BLaER1 treated with 17β-estradiol and CSF1 and Interleukin-3, amounts not matched to agents 10 nM and 100 nM (cell line): ENCODE data around the gene RAB20.

Experiments used
- H3K27ac ChIP-seq, 11 experiments: shearing (Covaris generic); formaldehyde crosslinking; 2 replicates each; pipeline ENCODE4 v1.8.1; 2022
- H3K27me3 ChIP-seq, 11 experiments: shearing (Covaris generic); formaldehyde crosslinking; 2 replicates each; pipeline ENCODE4 v1.8.1; 2022
- H3K36me3 ChIP-seq, 11 experiments: shearing (Covaris generic); formaldehyde crosslinking; 2 replicates each; pipeline ENCODE4 v1.8.1; 2022
- H3K4me1 ChIP-seq, 10 experiments: shearing (Covaris generic); formaldehyde crosslinking; 2 replicates each; pipeline ENCODE4 v1.8.1; 2022
- H3K4me2 ChIP-seq, 11 experiments: shearing (Covaris generic); formaldehyde crosslinking; 2 replicates each; pipeline ENCODE4 v1.8.1; 2022
- H3K4me3 ChIP-seq, 10 experiments: shearing (Covaris generic); formaldehyde crosslinking; 2 replicates each; pipeline ENCODE4 v1.8.1; 2022
- H3K9ac ChIP-seq, 11 experiments: shearing (Covaris generic); formaldehyde crosslinking; 2 replicates each; pipeline ENCODE4 v1.8.1; 2022
- H3K9me3 ChIP-seq, 11 experiments: shearing (Covaris generic); formaldehyde crosslinking; replicated peaks in 1 of 11; 2 replicates each; pipeline ENCODE4 v1.8.1; 2022
- H4K20me1 ChIP-seq, 11 experiments: shearing (Covaris generic); formaldehyde crosslinking; 2 replicates each; pipeline ENCODE4 v1.8.1; 2022
- Cebpa-rat ChIP-seq, 11 experiments: shearing (Covaris generic); IDR thresholded peaks; 2 replicates each; pipeline ENCODE4 v1.8.1; 2022

Gene RAB20

DNA sequence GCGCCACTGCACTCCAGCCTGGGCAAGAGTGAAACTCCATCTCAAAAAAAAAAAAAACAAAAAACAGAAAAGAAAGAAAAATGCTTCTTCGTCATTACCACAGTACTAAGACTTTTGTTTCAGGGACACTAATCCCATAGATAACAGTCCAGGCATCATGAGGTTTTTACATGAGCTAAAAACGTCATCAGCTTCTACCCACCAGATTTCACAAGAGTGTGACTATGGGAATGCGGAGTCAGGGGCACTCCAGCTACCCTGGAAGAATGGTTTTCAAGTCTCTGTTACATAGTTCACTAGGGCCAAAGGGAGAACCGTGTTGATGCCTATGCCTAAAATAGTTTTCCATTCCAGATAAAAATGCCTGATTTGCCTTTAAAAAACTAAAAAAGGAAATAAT is 33.2 kb downstream of the RAB20 start:
- peak overlapping the region; percentile 41 to 96 (median 93); a peak in 21 of 22 replicates for H3K27ac ChIP-seq
- peaks cover 0 to 52% (median 0%) of the 10 kb centered on the region in 11 experiments; a peak in 6 of 22 replicates for H4K20me1 ChIP-seq

GRCh38 chr13:110525328-110526319 is 35.9 kb downstream of the RAB20 start:
- peak overlapping the region; percentile 86 to 96 (median 93) for H3K27ac ChIP-seq
- H3K9me3 ChIP-seq: peaks cover 0 to under 1% (median 0%) of the 10 kb centered on the region in 11 experiments; a peak in 1 of 22 replicates
- H3K4me1 ChIP-seq: peaks cover 94 to 96% (median 95%) of the 10 kb centered on the region in 10 experiments
- peaks cover 0 to 45% (median 14%) of the 10 kb centered on the region in 11 experiments; a peak in 13 of 22 replicates for H3K36me3 ChIP-seq
- peak overlapping the region; percentile 90 to 100 (median 97) for H3K4me2 ChIP-seq
- no peak for TF ChIP-seq Cebpa-rat (IDR thresholded peaks at IDR 0.05)
- H3K4me3 ChIP-seq: peak overlapping the region in 9 of 10 experiments; percentile 43 to 67 (median 57); a peak in 15 of 20 replicates
- no peaks in the 10 kb centered on the region for H3K27me3 ChIP-seq
- peaks cover 0 to 43% (median 0%) of the 10 kb centered on the region in 11 experiments; a peak in 6 of 22 replicates for H4K20me1 ChIP-seq
- H3K9ac ChIP-seq: peak overlapping the region; percentile 76 to 90 (median 81)

More for the DNA sequence above, 33.2 kb downstream of the RAB20 start:
- H3K9ac ChIP-seq: peak overlapping the region in 9 of 11 experiments; percentile 29 to 74 (median 42); a peak in 12 of 22 replicates
- H3K4me1 ChIP-seq: peaks cover 94 to 96% (median 95%) of the 10 kb centered on the region in 10 experiments
- no peak overlapping the region; a peak in 1 of 20 replicates for H3K4me3 ChIP-seq
- H3K9me3 ChIP-seq: peaks cover 0 to 9% (median 0%) of the 10 kb centered on the region in 11 experiments; a peak in 2 of 22 replicates
- no peaks in the 10 kb centered on the region for H3K27me3 ChIP-seq
- peak overlapping the region; percentile 90 to 100 (median 97) for H3K4me2 ChIP-seq
- H3K36me3 ChIP-seq: peaks cover 0 to 50% (median 7%) of the 10 kb centered on the region in 11 experiments; a peak in 14 of 22 replicates
- TF ChIP-seq Cebpa-rat (IDR thresholded peaks at IDR 0.05): 0 out of 22 replicates have a peak, but pooled peaks of 2 of the 11 experiments have one; percentile 14 to 18

DNA sequence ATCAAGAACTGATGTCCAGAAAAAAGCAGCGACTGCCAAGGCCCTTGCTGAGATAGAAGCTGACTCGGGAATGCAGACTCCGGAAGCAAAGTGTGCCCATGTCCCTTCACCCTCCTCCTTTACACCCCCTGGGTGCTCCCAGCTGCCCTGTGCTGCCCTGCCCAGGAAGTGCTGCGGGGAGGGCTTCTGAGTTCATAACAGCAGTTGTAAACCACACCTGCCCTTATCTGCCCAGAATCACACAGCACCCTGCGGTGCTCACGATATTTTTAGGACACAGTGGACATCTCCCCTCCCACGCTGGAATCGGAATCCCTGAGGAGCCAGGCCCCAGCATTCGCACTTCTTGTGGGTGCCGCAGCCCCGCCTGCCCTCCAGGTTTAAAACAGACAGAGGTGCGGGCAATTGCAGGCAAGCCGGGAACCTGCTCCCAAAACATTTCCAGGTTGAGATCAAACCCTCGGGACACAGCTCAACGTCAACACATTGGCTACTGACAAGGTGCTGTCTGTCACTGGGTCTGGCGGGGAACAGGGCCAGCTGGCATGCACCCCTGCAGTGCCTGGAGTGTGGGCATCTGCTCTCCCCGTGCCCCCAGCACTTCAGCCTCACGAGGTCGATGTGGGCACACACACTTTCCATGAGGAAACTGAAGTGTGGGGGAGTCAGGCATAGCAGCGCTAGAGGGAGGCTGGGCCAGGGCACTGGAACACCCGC is 36.8 kb downstream of the RAB20 start:
- H3K9ac ChIP-seq: peak overlapping the region; percentile 76 to 90 (median 81)
- peaks cover 0 to 53% (median 19%) of the 10 kb centered on the region in 11 experiments; a peak in 15 of 22 replicates for H3K36me3 ChIP-seq
- H3K27me3 ChIP-seq: no peaks in the 10 kb centered on the region
- H4K20me1 ChIP-seq: peaks cover 0 to 43% (median 0%) of the 10 kb centered on the region in 11 experiments; a peak in 6 of 22 replicates
- H3K4me2 ChIP-seq: peak overlapping the region; percentile 90 to 100 (median 97)
- H3K4me1 ChIP-seq: peaks cover 100% of the 10 kb centered on the region in 10 experiments
- peak overlapping the region; percentile 43 to 67 (median 56) for H3K4me3 ChIP-seq
- H3K9me3 ChIP-seq: no peaks in the 10 kb centered on the region
- H3K27ac ChIP-seq: peak overlapping the region; percentile 86 to 96 (median 93)
- TF ChIP-seq Cebpa-rat (IDR thresholded peaks at IDR 0.05): no peak

DNA sequence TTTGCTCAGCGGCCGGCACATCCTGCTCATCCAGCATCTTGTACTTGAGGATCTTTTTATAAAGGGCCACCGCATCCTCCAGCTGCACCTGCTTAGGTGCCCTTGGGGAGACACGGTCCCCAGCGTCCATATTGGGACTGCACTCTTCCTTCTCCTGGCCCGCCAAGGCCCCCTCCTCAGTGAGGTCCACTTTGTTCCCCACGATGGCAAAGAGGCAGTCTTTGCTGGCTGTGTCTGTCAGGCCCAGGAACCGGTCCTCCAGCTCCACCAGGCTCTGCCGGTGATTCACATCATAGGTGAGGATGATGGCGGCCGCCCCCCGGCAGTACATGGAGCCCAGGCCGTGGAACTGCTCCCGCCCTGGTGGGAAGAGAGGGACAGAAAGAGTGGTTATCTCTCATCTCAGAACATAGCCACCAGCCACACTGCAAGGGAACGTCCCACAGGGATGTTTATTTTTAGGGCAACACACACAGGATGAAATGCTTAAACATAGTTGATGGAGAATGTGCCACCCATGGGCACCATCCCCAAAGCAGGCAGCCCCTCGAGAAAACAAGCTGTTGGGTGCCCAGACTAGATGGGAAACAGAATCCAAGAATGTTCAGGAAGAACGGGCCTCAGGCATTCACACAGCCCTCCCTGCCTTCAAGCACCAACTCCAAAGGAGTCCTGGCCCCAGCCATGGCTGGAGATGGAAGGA is 37.5 kb downstream of the RAB20 start:
- Histone ChIP-seq H4K20me1 (peaks cover 0 to 36% (median 0%) of the 10 kb centered on the region in 11 experiments; a peak in 6 of 22 replicates), H3K4me3 (peak overlapping the region; percentile 43 to 67 (median 56)), H3K4me1 (peaks cover 100% of the 10 kb centered on the region in 10 experiments), H3K9ac (peak overlapping the region; percentile 76 to 90 (median 81)), H3K27ac (peak overlapping the region; percentile 86 to 96 (median 93)), H3K36me3 (peaks cover 0 to 56% (median 26%) of the 10 kb centered on the region in 11 experiments; a peak in 20 of 22 replicates), H3K4me2 (peak overlapping the region; percentile 90 to 100 (median 97)), H3K27me3 (no peaks in the 10 kb centered on the region), H3K9me3 (no peaks in the 10 kb centered on the region)
- TF ChIP-seq Cebpa-rat (IDR thresholded peaks at IDR 0.05): no peak

DNA sequence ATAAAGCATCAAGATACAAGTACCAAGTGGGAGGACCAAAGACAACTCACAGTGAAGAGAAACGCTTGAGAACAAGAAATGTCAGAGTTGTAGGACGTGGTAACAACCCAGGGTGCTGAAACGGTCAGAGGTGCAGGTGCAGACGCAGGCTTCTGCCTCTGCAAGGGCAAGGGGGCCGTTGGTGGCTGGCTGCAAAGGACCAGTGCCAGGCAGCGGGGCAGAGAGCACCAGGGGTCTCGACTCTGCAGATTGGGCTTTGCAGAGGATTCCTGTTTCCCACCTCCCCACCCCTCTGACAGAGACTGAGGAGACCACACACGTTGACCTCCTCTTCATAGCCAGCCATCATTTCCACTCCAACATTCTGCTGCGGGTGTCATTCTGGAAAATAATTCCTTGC is 38.3 kb downstream of the RAB20 start:
- H3K4me3 ChIP-seq: peak overlapping the region; percentile 43 to 67 (median 56)
- no peak for TF ChIP-seq Cebpa-rat (IDR thresholded peaks at IDR 0.05)
- peaks cover 0 to 35% (median 0%) of the 10 kb centered on the region in 11 experiments; a peak in 5 of 22 replicates for H4K20me1 ChIP-seq
- peaks cover 100% of the 10 kb centered on the region in 10 experiments for H3K4me1 ChIP-seq
- peak overlapping the region; percentile 90 to 100 (median 97) for H3K4me2 ChIP-seq
- peaks cover 0 to 64% (median 34%) of the 10 kb centered on the region in 11 experiments; a peak in 20 of 22 replicates for H3K36me3 ChIP-seq
- peak overlapping the region; percentile 76 to 90 (median 81); a peak in 21 of 22 replicates for H3K9ac ChIP-seq
- H3K27me3 ChIP-seq: no peaks in the 10 kb centered on the region
- H3K9me3 ChIP-seq: no peaks in the 10 kb centered on the region
- H3K27ac ChIP-seq: peak overlapping the region; percentile 86 to 96 (median 93); a peak in 21 of 22 replicates

DNA sequence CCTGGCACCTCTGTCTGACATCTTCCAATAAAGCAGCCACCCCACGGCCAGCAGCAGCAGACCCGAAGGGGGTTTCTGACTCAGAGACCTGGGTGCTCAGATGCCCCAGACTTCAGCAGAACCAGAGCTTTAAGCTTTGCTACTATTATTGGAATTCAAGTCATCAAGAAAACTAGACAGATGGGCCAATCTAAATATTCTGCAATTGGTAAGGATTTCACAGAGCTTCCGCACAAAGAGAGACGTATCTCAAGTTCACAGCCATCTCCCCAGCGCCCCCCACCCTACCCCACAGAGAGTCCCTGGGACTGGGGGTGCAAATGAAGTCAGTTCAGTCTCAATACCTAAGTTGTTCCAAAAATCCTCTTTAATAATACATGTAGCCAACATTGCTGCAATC is 38.8 kb downstream of the RAB20 start:
- H3K9ac ChIP-seq: peak overlapping the region; percentile 76 to 90 (median 81)
- H3K27me3 ChIP-seq: no peaks in the 10 kb centered on the region
- H3K9me3 ChIP-seq: no peaks in the 10 kb centered on the region
- peaks cover 0 to 34% (median 0%) of the 10 kb centered on the region in 11 experiments; a peak in 5 of 22 replicates for H4K20me1 ChIP-seq
- peaks cover 100% of the 10 kb centered on the region in 10 experiments for H3K4me1 ChIP-seq
- H3K36me3 ChIP-seq: peaks cover 0 to 67% (median 34%) of the 10 kb centered on the region in 11 experiments; a peak in 20 of 22 replicates
- peak overlapping the region; percentile 90 to 100 (median 97) for H3K4me2 ChIP-seq
- no peak for TF ChIP-seq Cebpa-rat (IDR thresholded peaks at IDR 0.05)
- H3K27ac ChIP-seq: peak overlapping the region; percentile 86 to 96 (median 93)
- H3K4me3 ChIP-seq: peak overlapping the region; percentile 43 to 67 (median 56); a peak in 18 of 20 replicates

- Histone ChIP-seq H3K27me3 (no peaks in the 10 kb centered on the region), H3K4me2 (peak overlapping the region; percentile 90 to 100 (median 97)), H4K20me1 (peaks cover 0 to 30% (median 0%) of the 10 kb centered on the region in 11 experiments; a peak in 5 of 22 replicates), H3K9ac (peak overlapping the region; percentile 76 to 90 (median 81)), H3K9me3 (no peaks in the 10 kb centered on the region), H3K36me3 (peaks cover 0 to 69% (median 34%) of the 10 kb centered on the region in 11 experiments; a peak in 20 of 22 replicates), H3K4me1 (peaks cover 100% of the 10 kb centered on the region in 10 experiments), H3K27ac (peak overlapping the region; percentile 86 to 96 (median 93)), H3K4me3 (peak overlapping the region; percentile 13 to 67 (median 56); a peak in 15 of 20 replicates)
- peak; percentile 75 to 99 (median 96); a peak in 21 of 22 replicates for TF ChIP-seq Cebpa-rat (IDR thresholded peaks at IDR 0.05)
Measured at GRCh38 chr13:110521946-110522345, 39.6 kb downstream of the RAB20 start.
